Activated naive CD8-positive, alpha-beta T cell (primary cell): ENCODE results near the gene HK1.
"Not testable (repeated sequence)": the region's sequence is repeated elsewhere in the genome, so short reads cannot be mapped to it uniquely, and the experiment has no call there.

Source experiments
- H3K27ac Mint-ChIP-seq: one replicate; pipeline ENCODE4 v1.8.0; 2021; ENCODE audit warnings: mixed read lengths
- H3K27me3 Mint-ChIP-seq: one replicate; pipeline ENCODE4 v1.8.0; 2021; ENCODE audit warnings: mixed read lengths
- H3K36me3 Mint-ChIP-seq: one replicate; pipeline ENCODE4 v1.8.0; 2021; ENCODE audit warnings: mixed read lengths
- H3K4me1 Mint-ChIP-seq: one replicate; pipeline ENCODE4 v1.8.0; 2021; ENCODE audit warnings: low read depth, mixed read lengths
- H3K4me3 Mint-ChIP-seq: one replicate; pipeline ENCODE4 v1.8.0; 2021; ENCODE audit warnings: mild to moderate bottlenecking, mixed read lengths
- H3K9me3 Mint-ChIP-seq: one replicate; pipeline ENCODE4 v1.8.0; 2021; ENCODE audit warnings: low read depth, mixed read lengths

HK1 gene

DNA sequence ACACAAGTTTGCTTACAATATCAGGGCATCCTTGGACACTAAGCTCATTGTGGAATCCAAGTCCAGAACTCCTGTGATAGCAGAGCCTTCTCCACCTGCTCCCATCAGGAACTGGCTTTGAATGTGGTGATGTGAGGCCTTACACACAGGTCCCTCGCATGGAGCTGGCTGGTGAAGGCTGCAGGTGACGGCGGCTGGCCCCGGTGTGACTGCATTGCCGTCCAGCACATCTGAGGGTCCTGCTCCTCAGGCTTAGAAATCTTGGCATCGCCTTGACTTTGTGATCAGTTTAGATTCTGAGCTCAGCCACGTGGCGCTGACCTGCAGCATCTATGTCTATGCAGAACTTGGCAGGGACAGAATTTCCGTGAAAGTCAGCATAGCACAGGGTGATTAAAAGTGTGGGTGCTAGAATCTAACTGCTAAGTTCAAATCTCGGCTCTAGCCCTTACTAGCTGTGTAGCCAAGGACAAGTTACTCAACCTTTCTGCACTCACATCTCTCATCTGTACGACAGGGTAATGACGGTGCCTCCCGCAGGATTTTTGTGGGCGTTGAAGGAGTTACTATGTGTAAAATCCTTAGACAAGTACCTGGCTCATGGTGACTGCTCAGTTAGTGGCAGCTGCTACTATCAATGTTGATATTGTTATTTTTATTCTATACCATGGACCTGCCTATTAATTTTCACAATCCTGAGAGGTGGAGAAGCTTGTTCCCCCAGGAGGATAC, 31.5 kb upstream of the HK1 start:
- Mint-ChIP-seq H3K4me3 (no peak overlapping the region), H3K27me3 (no peaks in the 10 kb centered on the region), H3K36me3 (peaks cover 8% of the 10 kb centered on the region), H3K4me1 (no peaks in the 10 kb centered on the region), H3K27ac (no peak overlapping the region), H3K9me3 (no peaks in the 10 kb centered on the region)

GRCh38 chr10:69247313-69247710, 31.0 kb upstream of the HK1 start:
- H3K27me3 Mint-ChIP-seq = no peaks in the 10 kb centered on the region
- no peaks in the 10 kb centered on the region for H3K9me3 Mint-ChIP-seq
- no peak overlapping the region for H3K4me3 Mint-ChIP-seq
- peaks cover 8% of the 10 kb centered on the region for H3K36me3 Mint-ChIP-seq
- no peak overlapping the region for H3K27ac Mint-ChIP-seq
- H3K4me1 Mint-ChIP-seq = no peaks in the 10 kb centered on the region

GRCh38 chr10:69248117-69248730, 30.1 kb upstream of the HK1 start:
- Mint-ChIP-seq H3K4me1 (no peaks in the 10 kb centered on the region), H3K27ac (no peak overlapping the region), H3K4me3 (no peak overlapping the region), H3K9me3 (no peaks in the 10 kb centered on the region), H3K27me3 (no peaks in the 10 kb centered on the region), H3K36me3 (peaks cover 8% of the 10 kb centered on the region)

- H3K27ac Mint-ChIP-seq = no peak overlapping the region
- H3K27me3 Mint-ChIP-seq = no peaks in the 10 kb centered on the region
These were observed 28.3 kb upstream of the HK1 start for GRCh38 chr10:69250041-69250440.

GRCh38 chr10:69251417-69251816, 26.9 kb upstream of the HK1 start:
- H3K9me3 Mint-ChIP-seq, H3K4me1 Mint-ChIP-seq, H3K4me3 Mint-ChIP-seq, H3K27me3 Mint-ChIP-seq, H3K27ac Mint-ChIP-seq, H3K36me3 Mint-ChIP-seq: not testable (repeated sequence)

More at GRCh38 chr10:69250041-69250440, 28.3 kb upstream of the HK1 start:
- H3K4me3 Mint-ChIP-seq = no peak overlapping the region
- H3K36me3 Mint-ChIP-seq = peaks cover 8% of the 10 kb centered on the region
- no peaks in the 10 kb centered on the region for H3K4me1 Mint-ChIP-seq
- H3K9me3 Mint-ChIP-seq = no peaks in the 10 kb centered on the region

DNA sequence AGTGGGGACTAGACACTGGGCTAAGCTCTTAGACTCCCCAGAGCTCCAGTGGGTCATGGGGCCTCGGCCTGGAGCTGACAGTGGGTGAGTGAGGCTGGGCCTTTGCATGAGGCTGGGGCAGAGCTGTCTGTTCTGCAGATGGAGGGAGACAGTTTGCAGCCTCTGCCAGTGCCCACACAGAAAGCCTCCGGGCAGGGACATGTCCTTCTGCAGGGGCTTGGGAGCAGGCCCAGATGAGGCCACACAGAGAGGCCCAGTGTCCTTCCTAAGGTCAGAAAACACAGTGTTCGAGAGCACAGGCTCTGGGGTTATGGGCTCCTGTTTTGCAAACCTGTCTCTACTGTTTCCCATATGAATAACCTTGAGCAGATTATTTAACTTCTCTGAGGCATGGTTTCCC, 25.1 kb upstream of the HK1 start:
- H3K9me3 Mint-ChIP-seq = no peaks in the 10 kb centered on the region
- no peaks in the 10 kb centered on the region for H3K27me3 Mint-ChIP-seq
- H3K27ac Mint-ChIP-seq = no peak overlapping the region
- no peaks in the 10 kb centered on the region for H3K4me1 Mint-ChIP-seq
- peaks cover 3% of the 10 kb centered on the region for H3K36me3 Mint-ChIP-seq
- H3K4me3 Mint-ChIP-seq = no peak overlapping the region

- H3K9me3 Mint-ChIP-seq = no peaks in the 10 kb centered on the region
- H3K27ac Mint-ChIP-seq = no peak overlapping the region
- no peaks in the 10 kb centered on the region for H3K27me3 Mint-ChIP-seq
- no peaks in the 10 kb centered on the region for H3K4me1 Mint-ChIP-seq
- peaks cover 2% of the 10 kb centered on the region for H3K36me3 Mint-ChIP-seq
- H3K4me3 Mint-ChIP-seq = no peak overlapping the region
These were observed 23.4 kb upstream of the HK1 start for GRCh38 chr10:69254877-69255276.

GRCh38 chr10:69259547-69260243, 18.6 kb upstream of the HK1 start:
- Mint-ChIP-seq H3K27me3 (no peaks in the 10 kb centered on the region), H3K36me3 (peaks cover 2% of the 10 kb centered on the region), H3K4me1 (peaks cover 2% of the 10 kb centered on the region), H3K27ac (no peak overlapping the region), H3K9me3 (no peaks in the 10 kb centered on the region), H3K4me3 (no peak overlapping the region)

DNA sequence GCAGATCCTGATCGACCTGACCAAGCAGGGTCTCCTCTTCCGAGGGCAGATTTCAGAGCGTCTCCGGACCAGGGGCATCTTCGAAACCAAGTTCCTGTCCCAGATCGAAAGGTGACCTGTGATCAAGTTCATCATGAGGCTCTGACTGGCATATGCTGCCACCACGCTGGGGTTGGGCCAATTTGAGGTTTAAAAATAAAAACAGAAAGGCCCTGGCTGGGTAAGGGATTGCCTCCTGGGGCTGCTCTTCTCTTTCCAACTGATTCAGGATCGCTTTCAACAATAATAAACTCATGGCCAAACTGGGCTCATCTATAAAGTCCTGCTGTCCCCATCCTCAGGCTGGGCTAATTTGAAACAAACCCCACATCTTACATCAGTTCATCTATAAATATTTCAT, 17.1 kb upstream of the HK1 start:
- peaks cover 2% of the 10 kb centered on the region for H3K4me1 Mint-ChIP-seq
- no peak overlapping the region for H3K4me3 Mint-ChIP-seq
- no peaks in the 10 kb centered on the region for H3K27me3 Mint-ChIP-seq
- H3K36me3 Mint-ChIP-seq = peaks cover 2% of the 10 kb centered on the region
- no peaks in the 10 kb centered on the region for H3K9me3 Mint-ChIP-seq
- no peak overlapping the region for H3K27ac Mint-ChIP-seq

DNA sequence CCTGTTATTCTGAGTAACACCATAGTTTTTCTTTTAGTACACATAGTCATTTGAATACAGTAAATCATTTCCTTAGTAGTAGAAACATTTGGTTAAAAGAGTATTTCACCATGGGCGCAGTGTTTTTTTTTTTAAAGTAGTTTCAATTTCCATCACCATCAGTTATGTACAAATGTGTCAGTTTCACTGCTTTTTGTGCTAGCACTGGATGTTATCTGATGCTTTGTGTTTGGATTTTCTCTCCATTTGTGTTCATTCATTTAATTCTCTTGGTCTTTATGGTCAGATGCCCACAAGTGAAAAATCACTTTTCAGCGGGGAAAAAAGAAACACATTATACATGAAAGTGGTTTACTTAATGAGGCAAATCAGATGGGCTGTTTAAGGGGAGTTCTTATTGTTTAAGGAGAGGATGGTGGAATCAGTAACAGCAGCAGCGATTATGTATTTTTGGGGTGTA, 16.0 kb upstream of the HK1 start:
- H3K4me1 Mint-ChIP-seq = peaks cover 2% of the 10 kb centered on the region
- no peak overlapping the region for H3K27ac Mint-ChIP-seq
- H3K36me3 Mint-ChIP-seq = peaks cover 2% of the 10 kb centered on the region
- no peaks in the 10 kb centered on the region for H3K27me3 Mint-ChIP-seq
- H3K4me3 Mint-ChIP-seq = no peak overlapping the region
- no peaks in the 10 kb centered on the region for H3K9me3 Mint-ChIP-seq

- Mint-ChIP-seq H3K4me1 (peaks cover 2% of the 10 kb centered on the region), H3K27me3 (no peaks in the 10 kb centered on the region), H3K4me3 (no peak overlapping the region), H3K9me3 (no peaks in the 10 kb centered on the region), H3K27ac (no peak overlapping the region), H3K36me3 (no peaks in the 10 kb centered on the region)
These were observed 12.8 kb upstream of the HK1 start for GRCh38 chr10:69265521-69265920.

- H3K27me3 Mint-ChIP-seq = no peaks in the 10 kb centered on the region
- no peak overlapping the region for H3K4me3 Mint-ChIP-seq
- H3K9me3 Mint-ChIP-seq = no peaks in the 10 kb centered on the region
- no peaks in the 10 kb centered on the region for H3K36me3 Mint-ChIP-seq
- peaks cover 2% of the 10 kb centered on the region for H3K4me1 Mint-ChIP-seq
- no peak overlapping the region for H3K27ac Mint-ChIP-seq
These were observed 9.4 kb upstream of the HK1 start for GRCh38 chr10:69268761-69269416.

- Mint-ChIP-seq H3K27me3 (no peaks in the 10 kb centered on the region), H3K4me1 (peaks cover 2% of the 10 kb centered on the region), H3K27ac (no peak overlapping the region), H3K4me3 (no peak overlapping the region), H3K36me3 (no peaks in the 10 kb centered on the region), H3K9me3 (no peaks in the 10 kb centered on the region)
These were observed 8.5 kb upstream of the HK1 start for GRCh38 chr10:69269761-69270160.

GRCh38 chr10:69270990-69271389, 7.3 kb upstream of the HK1 start:
- H3K4me3 Mint-ChIP-seq = no peak overlapping the region
- H3K4me1 Mint-ChIP-seq = peaks cover 2% of the 10 kb centered on the region

GRCh38 chr10:69272624-69273023, 5.7 kb upstream of the HK1 start:
- H3K9me3 Mint-ChIP-seq = no peaks in the 10 kb centered on the region
- H3K4me1 Mint-ChIP-seq = peaks cover 2% of the 10 kb centered on the region
- no peak overlapping the region for H3K27ac Mint-ChIP-seq
- no peak overlapping the region for H3K4me3 Mint-ChIP-seq
- no peaks in the 10 kb centered on the region for H3K27me3 Mint-ChIP-seq
- no peaks in the 10 kb centered on the region for H3K36me3 Mint-ChIP-seq

More at GRCh38 chr10:69270990-69271389, 7.3 kb upstream of the HK1 start:
- no peaks in the 10 kb centered on the region for H3K9me3 Mint-ChIP-seq
- no peaks in the 10 kb centered on the region for H3K36me3 Mint-ChIP-seq
- H3K27ac Mint-ChIP-seq = no peak overlapping the region
- H3K27me3 Mint-ChIP-seq = no peaks in the 10 kb centered on the region
